OCI-LY3 (cell line): ENCODE data around the gene DCLK1.
A peak's percentile ranks its signal among the peaks of the same experiment; 100 is the strongest.

Experiments
- H2AFZ ChIP-seq: fragments of 200-600, 300-600 bp; shearing (Covaris generic); 2 replicates; pipeline ENCODE4 v1.6.0; 2014; ENCODE audit warnings: antibody characterized with exemption, low read depth, low read length
- H3K27ac ChIP-seq: fragments of 200-600, 300-600 bp; sonication (generic); 2 replicates; pipeline ENCODE4 v1.5.1; 2014; ENCODE audit warnings: mild to moderate bottlenecking, low read length, moderate library complexity, mixed read lengths
- H3K27me3 ChIP-seq: fragments of 200-600, 300-600 bp; sonication (generic); 2 replicates; pipeline ENCODE4 v1.6.1; 2014; ENCODE audit warnings: low read depth, low read length, mixed read lengths
- H3K36me3 ChIP-seq: fragments of 200-600, 300-600 bp; sonication (generic); replicated peaks from 2 replicates; pipeline ENCODE3; 2014; ENCODE audit warnings: low read depth, low read length, mixed read lengths
- H3K4me1 ChIP-seq: fragments of 300-600, 200-600 bp; sonication (generic); 2 replicates; pipeline ENCODE4 v1.6.1; 2014; ENCODE audit warnings: low read length, mixed read lengths
- H3K4me2 ChIP-seq: fragments of 200-600, 300-600 bp; sonication (generic); 2 replicates; pipeline ENCODE4 v1.6.1; 2014; ENCODE audit warnings: low read length, mixed read lengths
- H3K4me3 ChIP-seq: fragments of 300-600, 200-600 bp; sonication (generic); 2 replicates; pipeline ENCODE4 v1.5.1; 2014; ENCODE audit warnings: antibody characterized with exemption, mild to moderate bottlenecking, low read length, moderate library complexity
- H3K79me2 ChIP-seq: fragments of 300-600, 200-600 bp; shearing (Covaris generic); 2 replicates; pipeline ENCODE4 v1.6.1; 2014; ENCODE audit warnings: mild to moderate bottlenecking, low read length, mixed read lengths
- H3K9ac ChIP-seq: fragments of 300-600, 200-600 bp; shearing (Covaris generic); 2 replicates; pipeline ENCODE4 v1.6.0; 2014; ENCODE audit warnings: mild to moderate bottlenecking, low read length, moderate library complexity
- H3K9me3 ChIP-seq: fragments of 200-600, 300-600 bp; shearing (Covaris generic); 2 replicates; pipeline ENCODE4 v1.6.1; 2014; ENCODE audit warnings: low read length, mixed read lengths; ENCODE audit not compliant: insufficient read depth
- H4K20me1 ChIP-seq: fragments of 200-600, 300-600 bp; sonication (generic); 2 replicates; pipeline ENCODE4 v1.6.1; 2016; ENCODE audit warnings: low read length, mixed read lengths; ENCODE audit not compliant: insufficient read depth
- EZH2phosphoT487 ChIP-seq: fragments of 200-600 bp; shearing (Covaris generic); IDR thresholded peaks from 2 replicates; pipeline ENCODE4 v1.6.1; 2018; ENCODE audit warnings: antibody characterized with exemption, mixed run types, low read depth
- TF ChIP-seq, protein P1 (sequence below): fragments of 200-600, 300-600 bp; sonication (generic); IDR thresholded peaks from 2 replicates; pipeline ENCODE4 v1.5.1; 2014; ENCODE audit warnings: antibody characterized with exemption, low read length, low read depth

Gene DCLK1

DNA sequence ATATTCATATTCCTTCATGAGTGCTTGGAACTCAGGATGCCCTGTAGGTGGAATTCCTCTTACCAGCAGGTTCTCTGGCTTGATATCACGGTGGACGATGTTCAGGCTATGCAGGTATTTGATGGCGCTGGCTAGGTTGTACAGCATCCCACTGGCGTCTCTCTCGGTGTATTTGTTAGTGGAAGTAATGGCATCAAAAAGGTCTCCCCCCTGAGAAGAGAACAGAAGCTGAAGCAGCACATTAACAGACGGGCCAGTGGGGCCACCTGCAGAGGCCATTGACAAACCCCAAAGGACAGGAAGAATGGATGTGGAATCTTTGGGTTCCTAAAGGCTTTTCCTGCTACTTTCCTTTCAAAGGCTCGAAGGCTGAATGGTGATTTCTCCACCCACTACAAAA lies 308.5 kb downstream of the DCLK1 start:
- 0 out of 2 replicates have a peak, but pooled peaks cover 1% of the 10 kb centered on the region for H3K27me3 ChIP-seq
- no peak overlapping the region for H3K4me3 ChIP-seq
- no peak overlapping the region for H3K4me2 ChIP-seq
- TF ChIP-seq, protein P1, sequence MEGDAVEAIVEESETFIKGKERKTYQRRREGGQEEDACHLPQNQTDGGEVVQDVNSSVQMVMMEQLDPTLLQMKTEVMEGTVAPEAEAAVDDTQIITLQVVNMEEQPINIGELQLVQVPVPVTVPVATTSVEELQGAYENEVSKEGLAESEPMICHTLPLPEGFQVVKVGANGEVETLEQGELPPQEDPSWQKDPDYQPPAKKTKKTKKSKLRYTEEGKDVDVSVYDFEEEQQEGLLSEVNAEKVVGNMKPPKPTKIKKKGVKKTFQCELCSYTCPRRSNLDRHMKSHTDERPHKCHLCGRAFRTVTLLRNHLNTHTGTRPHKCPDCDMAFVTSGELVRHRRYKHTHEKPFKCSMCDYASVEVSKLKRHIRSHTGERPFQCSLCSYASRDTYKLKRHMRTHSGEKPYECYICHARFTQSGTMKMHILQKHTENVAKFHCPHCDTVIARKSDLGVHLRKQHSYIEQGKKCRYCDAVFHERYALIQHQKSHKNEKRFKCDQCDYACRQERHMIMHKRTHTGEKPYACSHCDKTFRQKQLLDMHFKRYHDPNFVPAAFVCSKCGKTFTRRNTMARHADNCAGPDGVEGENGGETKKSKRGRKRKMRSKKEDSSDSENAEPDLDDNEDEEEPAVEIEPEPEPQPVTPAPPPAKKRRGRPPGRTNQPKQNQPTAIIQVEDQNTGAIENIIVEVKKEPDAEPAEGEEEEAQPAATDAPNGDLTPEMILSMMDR = no peak
- TF ChIP-seq EZH2phosphoT487 = no peak
- H3K4me1 ChIP-seq = no peaks in the 10 kb centered on the region
- H3K79me2 ChIP-seq = no peaks in the 10 kb centered on the region
- H3K9me3 ChIP-seq = no peaks in the 10 kb centered on the region
- no peak overlapping the region for H2AFZ ChIP-seq
- no peaks in the 10 kb centered on the region for H3K36me3 ChIP-seq
- no peaks in the 10 kb centered on the region for H4K20me1 ChIP-seq
- H3K9ac ChIP-seq = no peak overlapping the region
- no peak overlapping the region for H3K27ac ChIP-seq

DNA sequence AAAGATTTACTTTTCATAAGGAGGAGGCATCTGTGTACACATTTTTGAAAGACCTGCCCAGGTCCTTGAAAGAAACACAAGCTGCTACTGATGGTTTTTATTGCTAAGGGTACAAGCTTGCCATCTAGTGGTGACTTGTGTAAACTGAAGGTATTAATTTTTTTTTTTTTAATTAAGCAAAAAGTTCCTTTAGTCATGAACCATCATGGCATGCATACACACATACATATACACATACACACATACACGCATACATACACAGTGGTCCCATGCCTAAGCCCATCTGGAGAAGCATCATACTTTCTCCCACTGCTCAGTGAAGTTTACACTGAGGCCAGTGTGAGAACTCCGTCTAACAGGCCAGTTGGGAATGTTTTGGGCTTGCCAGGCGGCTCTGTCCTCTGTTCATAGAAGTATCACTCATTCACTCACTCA lies 312.5 kb downstream of the DCLK1 start:
- no peak overlapping the region for H3K4me2 ChIP-seq
- H3K79me2 ChIP-seq = no peaks in the 10 kb centered on the region
- H3K9ac ChIP-seq = no peak overlapping the region
- no peak for TF ChIP-seq EZH2phosphoT487
- TF ChIP-seq, protein P1 = peak; percentile 72
- no peak overlapping the region for H2AFZ ChIP-seq
- H3K27ac ChIP-seq = no peak overlapping the region
- H3K36me3 ChIP-seq = no peaks in the 10 kb centered on the region
- no peaks in the 10 kb centered on the region for H3K4me1 ChIP-seq
- no peaks in the 10 kb centered on the region for H3K9me3 ChIP-seq
- no peaks in the 10 kb centered on the region for H4K20me1 ChIP-seq
- peaks cover 9% of the 10 kb centered on the region; the same call in 1 of the 2 replicates for H3K27me3 ChIP-seq
- no peak overlapping the region for H3K4me3 ChIP-seq

DNA sequence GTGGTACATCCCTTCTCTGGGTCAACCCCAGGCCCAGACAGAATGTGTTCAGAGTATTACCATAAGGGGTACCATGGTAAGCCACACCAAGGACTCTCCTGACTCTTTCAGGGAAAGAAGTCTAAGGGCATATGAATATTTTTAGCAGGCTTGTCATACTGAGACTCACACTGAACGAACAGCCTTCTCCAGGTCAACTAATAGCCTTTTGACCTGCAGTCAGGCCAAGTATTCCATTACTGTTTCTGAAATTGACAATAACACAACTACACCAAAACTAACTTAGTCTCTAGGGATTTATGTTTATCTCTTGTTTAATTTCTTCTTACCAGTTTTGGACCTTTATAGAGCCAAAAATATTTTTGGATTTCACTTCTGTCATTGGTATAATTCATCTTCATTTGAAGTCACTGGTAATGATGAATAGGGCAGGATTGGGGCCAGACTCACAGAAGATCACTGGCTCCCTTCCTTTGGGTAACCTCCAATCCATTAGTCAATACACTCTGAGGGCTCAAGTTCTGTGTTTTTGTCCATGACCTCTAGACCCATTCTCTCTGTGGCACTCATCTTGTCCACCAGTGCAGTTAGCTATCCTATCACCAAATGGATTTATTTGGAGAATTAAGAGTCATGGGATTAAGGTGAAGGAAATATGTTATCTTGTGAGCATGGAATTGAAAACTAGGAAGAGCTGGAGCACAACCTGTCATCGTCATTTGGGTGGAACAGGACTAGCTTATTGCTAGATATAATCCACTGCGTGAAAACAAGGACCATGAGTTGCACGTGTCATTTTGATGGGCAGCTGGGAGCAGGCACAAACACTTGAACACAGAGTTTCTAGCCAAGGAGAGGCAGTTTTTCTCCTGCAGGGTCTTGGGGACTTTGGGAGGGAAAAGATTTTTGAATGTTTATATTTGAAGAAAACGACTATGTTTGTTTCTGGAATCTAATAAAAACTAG lies 313.3 kb downstream of the DCLK1 start:
- Histone ChIP-seq H3K4me2 (no peak overlapping the region), H3K36me3 (no peaks in the 10 kb centered on the region), H4K20me1 (no peaks in the 10 kb centered on the region), H3K9me3 (no peaks in the 10 kb centered on the region), H3K27me3 (peaks cover 12% of the 10 kb centered on the region), H3K9ac (no peak overlapping the region), H3K27ac (no peak overlapping the region), H3K4me1 (no peaks in the 10 kb centered on the region), H3K4me3 (no peak overlapping the region), H2AFZ (no peak overlapping the region), H3K79me2 (no peaks in the 10 kb centered on the region)
- TF ChIP-seq, protein P1 = no peak
- TF ChIP-seq EZH2phosphoT487 = no peak

DNA sequence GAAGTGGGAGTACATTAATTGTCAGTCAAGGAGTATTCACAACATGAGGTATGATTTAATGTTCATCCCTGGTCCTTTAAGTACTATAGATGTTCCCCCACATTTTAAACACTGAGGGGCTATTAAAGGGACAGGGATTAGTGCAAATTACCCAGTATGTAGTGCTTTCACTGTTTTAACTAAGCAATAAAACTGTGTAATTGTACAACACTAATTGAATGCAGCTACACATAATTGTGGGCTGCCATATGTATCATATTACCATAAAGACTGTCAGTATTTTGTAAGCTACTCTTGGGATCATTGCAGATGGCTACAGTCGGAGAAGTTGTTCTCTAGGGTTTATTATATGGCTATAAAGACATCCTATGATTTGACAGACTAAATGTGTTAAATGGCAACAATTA lies 316.6 kb downstream of the DCLK1 start:
- H3K79me2 ChIP-seq = no peaks in the 10 kb centered on the region
- no peak overlapping the region for H3K4me2 ChIP-seq
- no peak overlapping the region for H3K4me3 ChIP-seq
- H3K36me3 ChIP-seq = no peaks in the 10 kb centered on the region
- no peak overlapping the region for H2AFZ ChIP-seq
- H3K4me1 ChIP-seq = no peaks in the 10 kb centered on the region
- no peak overlapping the region for H3K9ac ChIP-seq
- no peaks in the 10 kb centered on the region for H4K20me1 ChIP-seq
- no peak for TF ChIP-seq EZH2phosphoT487
- TF ChIP-seq, protein P1 = no peak
- no peak overlapping the region for H3K27ac ChIP-seq
- no peaks in the 10 kb centered on the region for H3K9me3 ChIP-seq
- H3K27me3 ChIP-seq = peaks cover 21% of the 10 kb centered on the region
